Calu3 (cell line): ENCODE results near the gene MGST1. TPM values are rescaled to one million over a fixed set of nuclear protein-coding genes. Genes with fewer than 3 reads are reported as not detected.

Experiments
- BruUV-seq: library from RNA; stranded (reverse); fragments of 400-500 nt; replicated peaks from 2 replicates; lab custom pipeline; 2021; lab: Mats Ljungman, UMichigan
- CTCF ChIA-PET: fragments of 300-600 bp; sonication (Branson Sonifier 250); formaldehyde crosslinking; loops from one replicate; lab custom pipeline; 2022; ENCODE audit warnings: antibody characterized with exemption; lab: Charles Lee
- DNase-seq: peaks from one replicate; pipeline ENCODE4 v3.0.0; 2022
- H3K27ac Mint-ChIP-seq: one replicate; pipeline ENCODE4 v1.8.0; 2022; ENCODE audit warnings: mixed read lengths; ENCODE audit not compliant: unreplicated experiment
- H3K27me3 Mint-ChIP-seq: one replicate; pipeline ENCODE4 v1.8.0; 2022; ENCODE audit warnings: mixed read lengths; ENCODE audit not compliant: unreplicated experiment
- H3K36me3 Mint-ChIP-seq: one replicate; pipeline ENCODE4 v1.8.0; 2022; ENCODE audit warnings: mild to moderate bottlenecking, moderate library complexity, mixed read lengths; ENCODE audit not compliant: insufficient read depth, unreplicated experiment
- H3K4me1 Mint-ChIP-seq: one replicate; pipeline ENCODE4 v1.8.0; 2022; ENCODE audit warnings: mild to moderate bottlenecking, low read depth, mixed read lengths; ENCODE audit not compliant: unreplicated experiment
- H3K4me3 Mint-ChIP-seq: one replicate; pipeline ENCODE4 v1.8.0; 2022; ENCODE audit warnings: mild to moderate bottlenecking, low read depth, moderate library complexity, mixed read lengths; ENCODE audit not compliant: unreplicated experiment
- H3K9me3 Mint-ChIP-seq: one replicate; pipeline ENCODE4 v1.8.0; 2022; ENCODE audit warnings: low read depth, mixed read lengths; ENCODE audit not compliant: unreplicated experiment
- CTCF ChIP-seq: fragments of 200-600 bp; IDR thresholded peaks from one replicate; pipeline ENCODE4 v1.8.0; 2022; ENCODE audit warnings: antibody characterized with exemption; ENCODE audit not compliant: unreplicated experiment
- intact Hi-C: fragments of 100-400 bp; cut with micrococcal nuclease; formaldehyde crosslinking; loops from one replicate; pipeline ENCODE4 v1.10.0; 2022; ENCODE audit not compliant: unreplicated experiment
- total RNA-seq: library from RNA; stranded (reverse); gene quantifications from 2 replicates; pipeline ENCODE4 v1.2.3, GENCODE V29; 2022

The MGST1 gene
- total RNA-seq, 1 experiment from 2014 or later = 354 TPM

GRCh38 chr12:16385782-16386646 is 38.6 kb downstream of the MGST1 start:
- intact Hi-C loops = loop anchor here (5.0 to 10.0 kb wide), 3 partner anchors 301 to 549 kb away; no protein-coding TSS in a partner anchor
- peak; percentile 47 for DNase-seq
- Mint-ChIP-seq H3K36me3 (peaks cover 10% of the 10 kb centered on the region), H3K27ac (peak overlapping the region; percentile 18), H3K4me3 (peak overlapping the region; percentile 23), H3K4me1 (peaks cover 41% of the 10 kb centered on the region), H3K9me3 (peaks cover 2% of the 10 kb centered on the region), H3K27me3 (no peaks in the 10 kb centered on the region)
- TF ChIP-seq CTCF = peak; percentile 44
- BruUV-seq = no TSS peak
- CTCF ChIA-PET = interaction anchor here (0.6 to 1.2 kb wide), 15 partner anchors 176 to 1606 kb away, joined by 3 to 10 read pairs (median 4); partner anchors contain the start of gene LMO3

GRCh38 chr12:16387919-16388318 is 40.5 kb downstream of the MGST1 start:
- no peak overlapping the region for H3K4me3 Mint-ChIP-seq
- H3K27me3 Mint-ChIP-seq = no peaks in the 10 kb centered on the region
- no peak for TF ChIP-seq CTCF
- CTCF ChIA-PET = no interaction called here
- no peak for DNase-seq
- no peaks in the 10 kb centered on the region for H3K9me3 Mint-ChIP-seq
- peaks cover 7% of the 10 kb centered on the region for H3K36me3 Mint-ChIP-seq
- no peak overlapping the region for H3K27ac Mint-ChIP-seq
- no TSS peak for BruUV-seq
- intact Hi-C loops = loop anchor here (5.0 to 10.0 kb wide), 3 partner anchors 299 to 547 kb away; no protein-coding TSS in a partner anchor
- peaks cover 41% of the 10 kb centered on the region for H3K4me1 Mint-ChIP-seq

- no TSS peak for BruUV-seq
- H3K27ac Mint-ChIP-seq = no peak overlapping the region
These were observed 42.1 kb downstream of the MGST1 start for GRCh38 chr12:16389594-16389993.

More at GRCh38 chr12:16389594-16389993, 42.1 kb downstream of the MGST1 start:
- Mint-ChIP-seq H3K4me3 (no peak overlapping the region), H3K9me3 (peaks cover 2% of the 10 kb centered on the region), H3K4me1 (peaks cover 32% of the 10 kb centered on the region), H3K36me3 (no peaks in the 10 kb centered on the region), H3K27me3 (no peaks in the 10 kb centered on the region)
- intact Hi-C loops = loop anchor here (5.0 to 10.0 kb wide), 3 partner anchors 298 to 545 kb away; no protein-coding TSS in a partner anchor
- CTCF ChIA-PET = interaction anchor here (0.5 kb wide), 1 partner anchor 1763 kb away, joined by 6 read pairs; no protein-coding TSS in a partner anchor
- TF ChIP-seq CTCF = no peak
- DNase-seq = no peak
